Fibroblast of villous mesenchyme (primary cell): Measurements from ENCODE around the gene DLGAP1. TPM values are rescaled to one million over a fixed set of nuclear protein-coding genes. Genes with fewer than 3 reads are reported as not detected.

Experiments
- DNase-seq: peaks from one replicate; pipeline ENCODE4 v3.0.0-alpha.2; 2010; ENCODE audit warnings: low read depth
- H3K4me3 ChIP-seq: 2 replicates; pipeline ENCODE4 v1.5.1; 2011; ENCODE audit warnings: low read depth, mild to moderate bottlenecking, low read length
- CTCF ChIP-seq: IDR thresholded peaks from 2 replicates; pipeline ENCODE4 v1.5.1; 2012; ENCODE audit warnings: low read depth, mild to moderate bottlenecking, low read length; ENCODE audit not compliant: insufficient read depth
- total RNA-seq: library from RNA; depleted of rRNA; stranded (reverse); fragments of >200 nt; gene quantifications from 2 replicates; pipeline ENCODE4 v1.2.3, GENCODE V29; 2012

The DLGAP1 gene
- total RNA-seq, 1 donor: 0.86 TPM

GRCh38 chr18:3798032-3798431, 657.1 kb downstream of the DLGAP1 start:
- DNase-seq: no peak
- H3K4me3 ChIP-seq: no peak overlapping the region
- TF ChIP-seq CTCF: no peak

GRCh38 chr18:3796434-3796833, 658.7 kb downstream of the DLGAP1 start:
- H3K4me3 ChIP-seq: no peak overlapping the region
- DNase-seq: no peak
- no peak for TF ChIP-seq CTCF

- no peak for TF ChIP-seq CTCF
- no peak overlapping the region for H3K4me3 ChIP-seq
- peak; percentile 91 for DNase-seq
Observed at GRCh38 chr18:3794537-3795348, 660.4 kb downstream of the DLGAP1 start.

GRCh38 chr18:3793545-3793944, 661.6 kb downstream of the DLGAP1 start:
- peak; percentile 28 for DNase-seq
- no peak for TF ChIP-seq CTCF
- no peak overlapping the region for H3K4me3 ChIP-seq

- no peak for DNase-seq
- no peak overlapping the region for H3K4me3 ChIP-seq
- no peak for TF ChIP-seq CTCF
Observed at GRCh38 chr18:3793111-3793510, 662.0 kb downstream of the DLGAP1 start.

- TF ChIP-seq CTCF: no peak
- H3K4me3 ChIP-seq: no peak overlapping the region
- DNase-seq: no peak
Observed at GRCh38 chr18:3792711-3793110, 662.4 kb downstream of the DLGAP1 start.

- no peak overlapping the region for H3K4me3 ChIP-seq
- no peak for TF ChIP-seq CTCF
- DNase-seq: no peak
Observed at GRCh38 chr18:3791238-3791637, 663.9 kb downstream of the DLGAP1 start.
